NCI-H1436 (cell line): ENCODE data around the gene ERFE.
"Not testable (repeated sequence)": the region's sequence is repeated elsewhere in the genome, so short reads cannot be mapped to it uniquely, and the experiment has no call there.

Experiments
- DNase-seq: peaks from one replicate; lab custom pipeline; 2025; lab: John Stamatoyannopoulos, UW

The ERFE gene, protein sequence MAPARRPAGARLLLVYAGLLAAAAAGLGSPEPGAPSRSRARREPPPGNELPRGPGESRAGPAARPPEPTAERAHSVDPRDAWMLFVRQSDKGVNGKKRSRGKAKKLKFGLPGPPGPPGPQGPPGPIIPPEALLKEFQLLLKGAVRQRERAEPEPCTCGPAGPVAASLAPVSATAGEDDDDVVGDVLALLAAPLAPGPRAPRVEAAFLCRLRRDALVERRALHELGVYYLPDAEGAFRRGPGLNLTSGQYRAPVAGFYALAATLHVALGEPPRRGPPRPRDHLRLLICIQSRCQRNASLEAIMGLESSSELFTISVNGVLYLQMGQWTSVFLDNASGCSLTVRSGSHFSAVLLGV

DNA sequence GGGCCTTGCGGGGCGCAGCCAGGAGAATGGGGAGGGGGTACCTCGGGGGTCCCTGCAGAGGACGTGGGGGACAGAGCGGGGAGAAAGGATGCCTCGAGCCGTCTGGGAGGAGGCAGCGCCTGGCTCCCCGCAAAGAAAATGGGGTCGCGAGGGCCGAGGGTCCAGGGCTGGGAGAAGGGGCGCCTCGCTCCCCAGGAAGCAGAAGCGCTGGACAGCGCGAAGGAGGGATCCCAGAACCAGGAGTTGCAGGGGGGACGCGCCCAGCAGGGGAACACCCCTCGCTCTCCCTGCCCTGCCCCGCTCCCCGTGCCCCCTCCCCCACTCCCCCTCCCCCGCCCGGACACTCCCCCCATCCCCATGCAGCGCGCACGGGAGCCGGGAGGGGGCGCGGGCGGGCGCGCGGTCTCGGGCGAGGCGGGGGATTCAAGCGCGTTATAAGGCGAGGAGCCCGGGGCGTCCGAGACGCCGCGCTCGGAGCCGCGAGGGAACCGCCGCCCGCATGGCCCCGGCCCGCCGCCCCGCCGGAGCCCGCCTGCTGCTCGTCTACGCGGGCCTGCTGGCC, at the start of gene ERFE:
Gene ERFE (plus strand): TSS at position 462 of the 562 bp plus-strand sequence. CDS start 38 bp downstream, at position 500.
- peak; percentile 70 for DNase-seq

DNA sequence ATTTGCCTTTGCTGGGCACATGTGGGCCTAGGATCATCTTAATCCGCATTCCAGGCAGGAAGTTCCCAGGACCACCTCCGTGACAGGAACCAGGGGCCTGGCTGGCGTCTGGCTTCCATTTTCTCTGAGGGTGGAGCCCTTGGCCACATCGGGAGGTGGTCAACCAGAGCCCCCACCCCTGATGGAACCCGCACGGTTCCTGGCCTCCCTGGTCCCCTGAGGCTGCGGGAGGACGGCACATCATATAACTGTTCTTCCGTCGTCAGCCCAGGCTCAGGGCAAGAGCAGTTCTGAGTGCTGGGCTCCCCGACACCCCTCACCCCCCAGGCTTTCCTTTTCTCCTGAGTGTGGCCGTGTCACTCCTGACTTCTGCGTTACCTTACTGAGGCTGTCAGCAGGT, 45.2 kb upstream of the ERFE start:
- no peak for DNase-seq

DNA sequence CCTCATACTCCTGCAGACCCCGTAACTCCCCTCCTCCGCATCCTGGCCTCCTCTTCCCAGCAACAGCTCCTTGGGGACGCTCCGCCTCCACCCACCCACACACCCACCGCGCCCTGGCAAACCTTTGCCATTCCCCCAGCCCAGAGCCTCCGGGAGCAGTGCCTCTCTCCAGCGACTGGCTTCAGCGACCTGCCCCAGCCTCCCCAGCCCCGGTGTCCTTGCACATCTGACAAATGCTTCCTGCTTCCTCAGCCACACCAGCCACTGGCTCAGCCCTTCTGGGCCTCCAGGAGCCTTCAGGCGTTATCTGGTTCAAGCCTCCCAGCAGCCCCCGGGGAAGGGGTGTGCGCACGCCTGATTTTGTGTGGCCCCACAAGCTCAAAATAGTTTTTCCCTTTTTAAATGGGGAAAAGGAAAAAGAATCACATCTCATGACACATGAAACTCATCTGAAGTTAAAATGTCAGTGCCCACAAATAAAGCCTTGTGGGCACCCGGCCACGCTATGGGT, 44.4 kb upstream of the ERFE start:
- no peak for DNase-seq

DNA sequence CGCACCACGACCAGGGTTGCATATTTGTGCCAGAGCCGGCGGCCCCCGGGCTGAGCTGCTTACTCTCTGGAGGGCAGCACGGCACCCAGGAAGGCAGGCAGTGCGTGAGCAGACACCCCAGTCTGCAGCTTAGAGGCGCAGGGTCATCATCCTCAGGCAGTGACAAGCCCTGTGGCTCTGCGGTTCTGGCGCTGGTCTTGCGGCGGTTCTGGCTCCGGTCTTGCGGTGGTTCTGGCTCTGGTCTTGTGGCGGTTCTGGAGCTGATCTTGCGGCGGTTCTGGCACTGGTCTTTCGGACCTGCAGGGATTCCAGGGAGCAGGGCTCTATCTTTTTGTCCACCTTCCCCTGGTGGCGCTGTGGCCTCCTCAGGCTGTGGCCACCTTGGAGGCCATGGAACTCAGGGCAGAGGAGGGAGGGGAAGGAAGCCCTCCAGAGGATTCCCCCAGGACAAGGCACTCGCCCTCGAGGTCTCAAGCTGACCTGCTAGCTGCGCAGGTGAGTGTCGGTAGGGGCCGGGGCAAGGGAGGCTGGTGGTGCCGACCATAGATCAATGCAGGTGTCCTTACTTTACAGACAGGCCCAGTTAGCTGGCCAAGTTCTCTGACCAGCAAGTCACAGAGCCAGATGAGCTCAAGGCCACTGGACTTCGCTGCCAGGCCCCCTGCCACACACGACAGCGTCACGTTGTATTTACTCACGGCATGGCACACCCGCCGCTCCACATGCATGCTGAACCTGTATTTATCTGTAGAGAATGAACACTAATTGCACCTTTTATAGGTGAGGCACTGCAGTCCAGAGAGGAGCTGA, 43.7 kb upstream of the ERFE start:
- DNase-seq: no peak

DNA sequence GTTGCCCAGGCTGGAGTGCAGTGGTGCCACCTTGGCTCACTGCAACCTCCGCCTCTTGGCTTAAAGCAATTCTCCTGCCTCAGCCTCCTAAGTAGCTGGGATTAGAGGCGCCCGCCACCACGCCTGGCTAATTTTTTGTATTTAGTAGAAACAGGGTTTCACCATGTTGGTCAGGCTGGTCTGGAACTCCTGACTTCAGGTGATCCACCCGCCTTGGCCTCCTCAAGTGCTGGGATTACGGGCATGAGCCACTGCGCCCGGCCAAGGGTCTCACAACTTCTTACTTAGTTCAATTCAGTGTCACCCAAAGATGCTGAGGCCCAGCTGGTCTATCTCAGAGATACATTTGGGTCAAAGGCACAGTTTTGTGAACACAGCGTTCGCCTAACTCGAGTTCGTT, 43.1 kb upstream of the ERFE start:
- not testable (repeated sequence) for DNase-seq

DNA sequence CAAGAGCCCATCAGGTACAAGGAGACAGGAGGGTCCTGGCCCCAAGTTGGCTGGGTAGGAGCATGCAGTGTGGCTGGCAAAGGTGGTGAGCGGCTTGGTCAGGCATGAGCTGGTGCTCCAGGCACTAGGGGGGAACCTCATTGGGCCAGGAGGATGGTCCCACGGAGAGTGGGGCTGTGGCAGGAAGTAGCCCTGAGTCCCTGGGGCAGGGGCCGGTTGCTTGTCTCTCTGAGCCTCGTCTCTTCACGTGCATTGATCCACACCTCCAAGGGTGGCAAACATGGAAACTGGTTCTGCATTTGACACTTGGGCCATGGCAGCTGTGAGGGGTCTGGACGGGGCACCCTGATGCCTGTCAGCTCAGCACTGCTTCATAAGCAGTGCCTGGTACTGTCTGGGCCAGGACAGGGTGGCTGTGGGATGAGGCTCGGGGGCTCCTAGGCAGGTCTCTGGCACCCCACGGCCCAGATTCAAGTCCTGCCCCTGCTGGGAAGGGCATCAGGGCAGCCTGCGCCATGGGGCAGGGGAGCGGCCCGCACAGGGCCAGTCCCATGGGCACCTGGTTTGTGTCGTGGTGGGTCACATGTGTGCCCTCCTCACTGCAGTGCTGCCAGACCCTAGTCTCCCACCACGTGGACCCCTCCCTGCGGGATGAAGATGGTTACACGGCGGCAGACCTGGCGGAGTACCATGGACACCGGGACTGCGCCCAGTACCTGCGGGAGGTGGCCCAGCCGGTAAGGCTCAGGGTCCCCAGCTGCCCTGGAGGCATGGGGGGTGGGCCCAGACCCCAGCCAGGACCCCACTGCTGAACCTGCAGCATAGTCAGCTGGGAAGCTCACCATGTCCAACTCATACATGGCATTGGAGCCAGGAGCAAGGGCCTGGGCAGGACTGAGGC, 42.2 kb upstream of the ERFE start:
- DNase-seq: no peak

DNA sequence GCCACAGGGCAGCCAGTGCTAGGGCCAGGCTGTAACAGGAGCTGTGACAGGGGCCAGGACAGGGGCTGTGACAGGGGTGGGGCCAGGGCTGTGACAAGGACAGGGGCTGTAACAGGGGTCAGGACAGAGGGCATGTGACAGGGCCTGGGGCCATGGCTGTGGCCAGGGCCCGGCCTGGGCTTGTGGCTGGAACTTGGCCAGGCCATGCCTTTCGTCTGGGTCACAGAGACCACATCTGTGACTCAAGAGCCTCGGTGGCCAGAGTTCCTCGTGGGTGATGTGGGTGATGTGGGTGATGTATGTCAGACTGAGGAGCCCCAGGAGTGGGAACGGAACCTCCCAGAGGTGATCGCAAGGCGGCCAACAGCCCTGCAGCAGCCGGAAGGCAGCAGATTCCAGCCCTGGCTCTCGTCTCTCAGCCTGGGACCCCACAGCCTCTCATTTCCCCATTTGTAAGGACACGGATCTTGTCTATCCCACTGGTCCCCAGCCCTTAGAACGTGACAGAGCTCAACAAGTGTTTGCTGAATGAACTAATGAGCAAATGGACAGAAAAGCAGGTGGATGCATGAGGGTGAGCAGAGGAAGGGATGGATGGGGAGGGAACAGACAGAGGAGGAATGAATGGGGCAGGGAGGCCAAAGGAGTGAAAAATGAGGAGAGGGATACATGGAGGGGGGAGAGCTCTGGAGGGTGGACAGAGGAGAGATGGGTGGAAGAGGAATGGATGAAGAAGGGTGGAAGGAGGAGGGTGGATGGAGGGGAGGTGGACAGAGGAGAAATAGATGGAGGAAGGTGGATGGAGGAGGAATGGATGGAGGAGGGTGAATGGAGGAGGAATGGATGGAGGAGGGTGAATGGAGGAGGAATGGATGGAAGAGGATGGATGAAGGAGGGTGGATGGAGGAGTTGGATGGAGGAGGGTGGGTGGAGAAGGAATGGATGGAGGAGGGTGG, 41.3 kb upstream of the ERFE start:
- DNase-seq: no peak

DNA sequence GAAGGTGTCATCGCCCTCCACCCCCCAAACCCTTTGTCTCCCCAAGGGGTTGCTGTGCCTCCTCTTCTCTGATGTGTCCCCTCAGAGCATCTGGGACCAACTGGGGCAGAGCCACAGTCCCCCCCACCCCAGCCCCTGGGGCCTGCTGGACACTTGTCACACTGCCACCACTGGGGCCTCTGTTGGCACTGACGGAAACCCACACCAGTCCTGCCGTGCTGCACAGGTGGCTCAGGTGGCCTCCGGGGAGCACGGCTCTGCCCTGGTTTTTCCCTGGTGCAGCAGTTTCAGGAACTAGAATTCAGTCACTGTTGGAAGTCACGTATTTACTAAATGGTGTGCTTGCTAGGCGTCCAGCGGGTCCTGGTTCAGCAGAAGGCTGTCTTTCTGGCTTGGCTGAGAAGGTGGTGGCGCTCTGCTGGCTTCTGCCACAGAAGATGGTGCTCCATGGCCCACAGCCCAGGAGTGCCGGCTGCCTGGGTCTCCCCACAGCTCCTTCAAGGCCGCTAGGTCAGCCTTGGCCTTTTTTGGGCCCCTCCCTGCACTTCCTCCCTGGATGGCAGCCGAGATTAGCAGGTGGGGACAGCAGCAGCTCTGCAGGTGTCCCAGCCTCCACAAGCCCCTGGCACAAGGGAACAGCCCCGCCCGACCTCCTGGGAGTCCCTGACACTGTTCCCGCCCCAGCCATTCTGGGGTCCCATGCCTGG, 38.9 kb upstream of the ERFE start:
- DNase-seq: no peak

DNA sequence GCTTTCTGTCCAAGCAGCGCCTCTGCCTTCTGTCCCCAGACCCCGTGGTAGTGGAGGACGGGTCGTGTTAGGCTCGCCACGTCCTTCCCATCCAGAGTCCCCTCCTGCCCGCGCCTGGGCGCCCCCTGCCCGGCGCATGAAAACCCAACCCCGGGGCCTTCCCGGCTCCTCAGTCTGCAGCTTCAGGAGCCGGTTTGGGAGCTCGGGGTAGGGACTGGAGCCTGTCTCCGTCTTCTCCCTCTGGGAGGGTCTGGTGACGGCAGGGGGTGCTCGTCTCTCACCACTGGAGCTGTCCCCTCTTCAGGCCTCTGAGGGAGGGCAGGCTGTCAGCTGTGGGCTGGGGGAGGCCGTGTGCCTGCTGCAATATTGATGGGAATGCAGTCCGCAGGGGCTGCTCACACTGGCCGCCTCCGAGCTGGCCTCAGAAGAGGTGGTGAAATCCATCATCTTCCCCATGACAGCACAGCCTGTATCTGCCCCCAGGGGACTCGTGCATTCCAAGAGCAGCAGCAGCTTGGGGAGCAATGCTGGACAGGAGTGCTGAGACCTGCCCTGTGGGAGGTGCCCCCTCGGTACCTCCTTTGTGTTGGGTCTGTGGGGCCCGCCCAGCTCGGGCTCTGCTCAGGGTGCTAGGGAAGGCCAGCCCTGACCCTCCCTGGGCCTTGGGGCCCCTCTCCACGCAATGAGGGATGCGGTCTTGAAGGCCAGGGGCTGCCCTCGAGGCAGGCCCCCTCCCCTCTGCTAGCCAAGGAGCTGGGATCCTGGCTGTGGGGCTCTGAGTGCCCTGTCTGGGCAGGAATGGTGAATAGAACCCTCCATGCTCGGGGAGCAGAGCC, 38.1 kb upstream of the ERFE start:
- DNase-seq: no peak

DNA sequence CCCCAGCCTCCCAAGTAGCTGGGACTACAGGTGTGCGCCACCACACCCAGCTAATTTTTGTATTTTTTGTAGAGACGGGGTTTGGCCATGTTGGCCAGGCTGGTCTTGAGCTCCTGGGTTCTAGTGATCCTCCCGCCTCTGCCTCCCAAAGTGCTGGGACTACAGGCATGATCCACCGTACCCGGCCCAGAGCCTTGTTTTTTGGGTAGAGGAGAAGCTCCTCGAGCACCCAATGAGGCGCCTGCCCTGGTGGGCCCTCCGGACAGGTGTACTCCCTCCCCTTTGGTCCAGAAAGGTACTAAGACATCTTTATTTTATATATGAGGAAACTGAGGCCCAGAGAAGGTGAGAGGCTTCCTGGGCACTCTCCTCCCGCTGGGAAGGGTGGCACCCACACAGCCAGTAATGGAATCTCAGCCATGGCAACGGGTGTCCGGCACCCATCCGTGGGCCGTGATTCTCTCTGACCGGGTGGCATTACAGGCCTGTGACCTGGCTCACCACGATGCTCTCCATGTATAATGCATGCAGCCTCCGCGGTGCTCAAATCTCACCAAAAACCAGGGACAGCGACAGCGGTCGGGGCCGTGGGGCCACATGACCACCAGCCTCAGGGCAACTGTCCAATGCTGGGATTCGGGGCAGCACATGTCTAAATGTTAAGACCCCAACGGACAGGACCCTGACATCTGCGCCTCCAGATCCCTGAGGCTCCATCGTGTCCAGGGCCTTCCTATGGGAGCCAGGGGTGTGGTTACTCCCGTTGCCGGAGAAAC, 37.1 kb upstream of the ERFE start:
- DNase-seq: no peak

DNA sequence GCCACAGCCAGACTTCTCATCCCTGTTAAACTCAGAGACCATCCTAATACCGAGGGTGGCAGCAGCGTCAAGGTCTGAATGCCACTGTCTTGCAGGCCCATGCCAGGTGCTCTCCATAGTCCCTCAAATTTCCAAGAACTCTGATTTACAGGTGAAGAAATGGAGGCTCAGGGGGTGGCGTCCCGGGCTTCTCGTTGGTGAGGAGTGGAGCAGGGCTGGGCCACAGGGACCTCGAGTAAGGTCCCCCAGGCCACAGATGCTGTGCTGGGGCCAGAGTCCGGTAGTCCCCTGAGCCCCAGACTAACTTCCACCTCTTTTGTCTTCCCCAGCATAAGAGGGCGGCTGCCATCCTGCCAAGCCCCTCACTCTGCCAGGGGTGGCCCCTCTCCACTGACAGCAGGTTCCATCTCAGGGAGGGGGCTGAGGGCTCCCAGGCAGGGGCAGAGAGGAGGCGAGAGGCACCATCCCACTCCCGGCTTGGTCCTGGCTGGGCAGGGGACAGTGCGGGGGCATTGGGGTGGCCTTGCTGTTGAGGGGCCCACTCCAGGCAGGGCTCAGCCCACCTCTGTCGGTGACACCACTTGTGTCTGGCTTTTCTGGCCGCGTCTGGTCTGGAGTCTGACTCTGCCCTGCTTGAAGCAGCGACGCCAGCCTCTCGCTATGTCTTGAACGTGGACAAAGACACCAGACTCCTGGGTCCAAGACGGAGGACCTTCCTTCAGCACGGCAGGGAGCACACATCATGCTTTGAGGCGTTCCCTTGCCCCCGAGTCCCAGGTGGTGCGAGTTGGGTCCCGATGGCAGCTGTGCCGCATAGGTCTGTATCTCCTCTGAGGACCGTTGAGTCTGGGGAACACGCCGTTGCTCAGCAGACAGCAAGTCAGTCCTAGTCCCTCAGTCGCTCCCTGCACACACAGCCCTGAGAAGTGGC, 36.2 kb upstream of the ERFE start:
- DNase-seq: no peak

DNA sequence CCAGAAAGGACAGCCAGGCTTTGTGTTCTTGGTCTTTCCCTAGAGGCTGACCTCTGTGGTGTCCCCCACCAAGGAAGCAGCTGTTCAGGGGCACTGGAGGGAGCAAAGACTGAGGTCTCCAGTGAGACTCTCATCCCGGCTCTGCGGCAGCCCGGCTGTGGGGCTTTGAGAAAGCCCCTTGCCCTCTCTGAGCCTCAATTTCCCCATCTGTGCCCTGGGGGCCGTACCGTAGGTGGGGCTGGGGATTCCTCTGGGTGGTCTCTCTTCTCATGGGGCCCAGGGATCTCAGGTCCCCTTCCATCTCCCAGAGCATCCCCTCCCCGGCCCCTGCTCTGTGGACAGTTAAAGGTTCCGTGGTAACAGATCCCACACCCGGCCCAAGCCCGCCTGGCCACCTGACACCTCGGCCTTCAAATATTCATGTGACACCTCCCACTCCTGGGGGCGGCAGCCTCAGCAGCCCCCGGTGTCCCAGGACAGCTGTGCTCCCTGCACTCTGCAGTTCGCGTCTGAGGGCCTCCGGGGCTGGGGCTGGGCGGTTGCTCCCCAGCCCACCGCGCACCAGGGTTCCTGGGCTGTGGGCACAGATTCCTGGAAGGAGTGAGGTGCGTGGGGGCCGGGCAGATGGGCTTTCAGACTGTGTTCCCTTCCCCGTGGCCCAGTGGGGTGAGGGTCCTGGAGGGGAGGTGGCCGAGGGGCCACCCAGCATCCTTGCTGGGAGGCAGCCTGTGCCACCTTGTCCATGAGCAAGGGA, 35.4 kb upstream of the ERFE start:
- DNase-seq: no peak

DNA sequence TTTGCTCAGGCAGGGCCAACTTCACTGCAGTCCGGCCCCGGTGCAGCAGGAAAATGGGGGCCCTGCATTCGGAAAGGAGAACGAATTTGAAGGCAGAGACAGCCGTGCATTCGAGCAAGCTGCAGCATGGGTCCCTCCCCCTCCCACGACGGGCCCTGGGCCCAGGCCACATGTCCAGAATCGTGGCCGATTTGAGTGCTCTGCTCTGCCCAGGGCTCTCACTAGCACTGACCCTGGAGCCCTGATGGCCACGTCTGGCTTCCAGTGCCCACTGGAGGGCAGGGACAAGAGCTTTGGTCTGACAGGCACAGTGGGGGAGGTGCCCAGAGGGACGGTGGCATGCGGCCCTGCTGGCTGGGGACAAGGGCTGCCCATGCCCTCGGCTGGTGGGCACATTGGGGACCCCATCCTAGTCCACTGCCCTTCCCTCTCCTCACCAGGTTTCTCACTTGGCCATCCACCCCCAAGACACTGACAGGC, 34.7 kb upstream of the ERFE start:
- no peak for DNase-seq

DNA sequence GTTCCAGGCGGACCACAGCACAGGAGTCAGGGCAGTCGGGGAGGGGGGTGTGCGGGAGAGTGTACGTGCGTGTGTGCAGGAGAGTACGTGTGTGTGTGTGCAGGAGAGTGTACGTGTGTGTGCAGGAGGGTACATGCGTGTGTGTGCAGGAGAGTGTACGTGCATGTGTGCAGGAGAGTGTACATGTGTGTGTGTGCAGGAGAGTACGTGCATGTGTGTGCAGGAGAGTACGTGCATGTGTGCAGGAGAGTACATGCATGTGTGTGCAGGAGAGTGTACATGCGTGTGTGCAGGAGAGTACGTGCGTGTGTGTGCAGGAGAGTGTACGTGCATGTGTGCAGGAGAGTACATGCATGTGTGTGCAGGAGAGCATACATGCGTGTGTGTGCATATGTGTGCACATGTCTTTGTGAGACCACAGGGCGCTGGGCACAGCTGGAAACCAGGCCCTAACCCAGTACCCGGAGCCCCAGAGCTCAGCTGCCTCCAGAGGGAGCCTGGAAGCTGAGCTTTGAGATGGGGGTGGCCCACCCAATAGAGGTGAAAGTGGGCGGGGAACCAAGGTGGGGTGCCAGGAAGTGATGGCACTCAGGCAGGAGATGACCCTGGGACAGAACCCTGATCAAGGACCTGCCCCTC, 34.2 kb upstream of the ERFE start:
- no peak for DNase-seq

DNA sequence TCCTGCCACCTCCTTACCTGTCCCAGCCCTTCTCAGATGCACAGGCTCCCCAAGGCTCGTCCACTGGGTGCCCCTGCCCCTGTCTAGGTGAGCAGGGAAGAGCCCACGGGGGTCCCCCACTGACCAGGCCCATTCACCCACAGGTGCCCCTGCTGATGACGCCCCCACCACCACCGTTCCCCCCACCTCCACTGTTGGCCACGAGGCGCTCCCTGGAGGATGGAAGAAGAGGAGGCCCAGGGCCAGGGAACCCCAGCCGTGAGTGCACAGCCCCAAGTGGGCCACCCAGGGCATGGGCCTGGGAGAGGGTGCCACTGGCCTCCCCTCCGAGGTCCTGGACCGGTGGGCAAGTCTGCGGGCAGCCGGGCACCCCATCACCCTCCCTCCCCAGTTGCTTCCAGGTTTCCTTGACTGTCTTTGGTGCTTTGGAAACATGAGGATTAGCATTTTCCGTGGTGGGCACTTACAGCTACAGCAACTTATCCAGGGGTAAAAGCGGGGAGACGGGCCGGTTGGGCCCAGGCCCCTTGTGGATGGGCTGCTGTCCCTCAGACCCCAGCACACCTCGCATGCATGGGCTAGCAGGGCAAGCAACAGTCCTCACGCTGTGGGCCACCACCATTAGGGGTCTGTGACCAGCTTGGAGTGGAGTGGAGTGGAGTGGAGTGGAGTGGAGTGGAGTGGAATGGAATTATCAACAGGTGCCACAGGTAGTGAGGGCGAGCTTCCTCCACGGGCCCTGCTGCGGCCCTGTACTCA, 33.5 kb upstream of the ERFE start:
- no peak for DNase-seq
